HUDEP-2 (cell line): Measurements from ENCODE around the gene EIF4EBP3.
A peak's percentile ranks its signal among the peaks of the same experiment; 100 is the strongest.
"Not testable (repeated sequence)": the region's sequence is repeated elsewhere in the genome, so short reads cannot be mapped to it uniquely, and the experiment has no call there.

ENCODE experiments used
- DNase-seq, 76 experiments: peaks; one replicate each; lab custom pipeline; 2025; ENCODE audit not compliant: unreplicated experiment in 76 of 76; lab: John Stamatoyannopoulos, UW

Gene EIF4EBP3

GRCh38 chr5:140574165-140574564 lies 26.7 kb downstream of the EIF4EBP3 start:
- peak in 14 of 76 experiments; percentile 3 to 45 (median 14) for DNase-seq

GRCh38 chr5:140575309-140575708 lies 27.8 kb downstream of the EIF4EBP3 start:
- DNase-seq = peak in 33 of 76 experiments; percentile 2 to 53 (median 18)

DNA sequence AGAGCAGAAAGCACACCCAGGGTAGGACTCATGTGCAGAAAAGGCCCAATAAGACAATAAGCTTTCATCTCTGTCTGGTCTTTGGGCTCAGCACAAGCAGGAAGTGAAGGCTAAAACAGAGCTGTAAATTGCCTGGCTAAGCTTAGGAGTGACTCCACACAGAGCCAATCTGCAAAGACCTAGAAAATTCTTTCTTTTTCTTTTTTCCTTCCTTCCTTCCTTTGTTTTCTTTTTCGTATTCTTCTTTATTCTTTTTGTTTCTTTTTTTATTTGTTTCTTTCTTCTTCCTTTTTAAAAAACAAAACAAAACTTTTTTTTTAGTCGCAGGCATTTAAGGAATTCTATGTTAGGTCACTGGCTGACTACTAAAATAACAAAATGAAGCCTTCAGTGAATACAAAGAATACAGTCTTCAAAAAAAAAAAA lies 29.3 kb downstream of the EIF4EBP3 start:
- peak in 1 of 76 experiments; percentile 4 for DNase-seq

- not testable (repeated sequence) for DNase-seq
Measured at GRCh38 chr5:140579188-140579747, 31.8 kb downstream of the EIF4EBP3 start.

- no peak for DNase-seq
Measured at GRCh38 chr5:140587495-140587894, 40.0 kb downstream of the EIF4EBP3 start.

DNA sequence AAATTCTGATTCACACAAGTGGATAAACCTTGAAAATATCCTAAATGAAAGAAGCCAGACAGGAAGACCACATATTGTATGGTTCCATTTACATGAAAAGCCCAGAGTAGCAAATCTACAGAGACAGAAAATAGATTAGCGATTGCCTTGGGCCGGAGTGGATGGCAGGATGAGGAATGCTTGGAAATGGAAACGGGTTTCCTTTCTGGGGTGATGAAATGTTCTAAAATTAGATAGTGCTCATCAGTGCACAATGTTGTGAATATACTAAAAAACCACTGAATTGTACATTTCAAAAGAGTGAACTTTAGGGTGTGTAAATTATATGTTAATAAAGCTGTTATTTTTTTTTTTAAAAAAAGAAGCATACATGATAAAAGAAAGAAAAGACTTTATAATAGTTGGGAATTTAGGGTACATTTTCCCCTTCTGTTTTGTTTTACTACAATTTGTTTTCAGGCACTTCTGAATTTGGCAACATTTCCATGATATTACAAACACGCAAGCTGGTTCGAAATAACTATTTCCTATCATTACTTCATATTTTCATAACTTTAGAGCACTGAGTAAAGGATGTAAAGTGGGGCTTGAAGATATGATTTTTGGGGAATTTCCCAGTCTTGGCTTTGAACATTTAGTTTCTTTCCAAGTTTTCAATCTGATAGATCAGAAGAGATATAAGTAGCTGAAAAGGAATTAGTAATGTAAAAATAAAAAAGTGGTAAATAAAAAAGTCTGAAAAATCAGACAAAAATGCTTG lies 41.0 kb downstream of the EIF4EBP3 start:
- DNase-seq = no peak

GRCh38 chr5:140590861-140591260 lies 43.4 kb downstream of the EIF4EBP3 start:
- no peak for DNase-seq

- DNase-seq = no peak
Measured at GRCh38 chr5:140591747-140592372, 44.4 kb downstream of the EIF4EBP3 start.

- DNase-seq = not testable (repeated sequence)
Measured at GRCh38 chr5:140593070-140593469, 45.6 kb downstream of the EIF4EBP3 start.

- DNase-seq = no peak
Measured at GRCh38 chr5:140594169-140594568, 46.7 kb downstream of the EIF4EBP3 start.

DNA sequence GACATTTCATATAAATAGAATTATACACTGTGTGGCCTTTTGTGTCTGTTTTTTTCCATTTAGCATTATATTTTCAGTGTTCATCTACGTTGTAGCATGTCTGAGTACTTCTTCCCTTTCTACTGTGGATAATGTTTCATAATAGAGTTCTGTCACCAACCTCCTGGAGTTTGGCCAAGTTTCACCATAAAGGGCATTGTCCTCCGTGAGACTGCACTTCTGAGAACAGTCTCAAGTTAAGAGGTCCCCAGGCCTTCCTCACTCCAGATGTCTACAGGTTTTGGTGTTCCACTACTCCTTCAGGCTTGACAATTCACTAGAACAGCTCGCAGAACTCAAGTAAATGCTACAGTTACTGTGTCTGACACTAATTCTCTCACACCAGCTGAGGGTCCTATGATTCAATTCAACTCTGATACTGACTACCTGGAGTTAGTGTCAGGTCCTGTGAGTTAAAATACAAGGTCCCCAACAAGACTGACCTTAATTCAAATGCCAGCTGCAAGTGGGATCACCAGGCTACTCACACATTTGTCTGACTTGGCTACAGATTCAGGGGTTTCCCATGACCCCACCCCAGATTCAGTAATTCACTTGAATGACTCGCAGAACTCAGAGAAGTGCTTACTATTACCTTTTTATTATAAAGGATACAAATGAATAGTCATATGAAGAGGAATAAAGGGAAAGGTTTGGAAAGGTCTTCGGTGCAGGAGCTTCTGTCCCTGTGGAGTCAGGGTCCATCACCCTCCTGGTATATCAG lies 48.3 kb downstream of the EIF4EBP3 start:
- DNase-seq = peak in 11 of 76 experiments; percentile 1 to 48 (median 11)

GRCh38 chr5:140596321-140596741 lies 48.9 kb downstream of the EIF4EBP3 start:
- no peak for DNase-seq

GRCh38 chr5:140598836-140599235 lies 51.4 kb downstream of the EIF4EBP3 start:
- no peak for DNase-seq
